ENCODE measurements around the gene BGN.

Gene BGN

GRCh38 chrX:153462291-153462690 is 32.5 kb upstream of the BGN start:
- no peak for DNase-seq

GRCh38 chrX:153463031-153463430 is 31.7 kb upstream of the BGN start:
- DNase-seq = no peak

GRCh38 chrX:153463556-153463955 is 31.2 kb upstream of the BGN start:
- no peak for DNase-seq

- DNase-seq = no peak
Observed at GRCh38 chrX:153464116-153464515, 30.7 kb upstream of the BGN start.

- DNase-seq = no peak
Observed at GRCh38 chrX:153465691-153466380, 28.9 kb upstream of the BGN start.

- no peak for DNase-seq
Observed at GRCh38 chrX:153468008-153468580, 26.7 kb upstream of the BGN start.

- DNase-seq = peak; percentile 55
Observed at GRCh38 chrX:153469811-153470410, 24.9 kb upstream of the BGN start.

GRCh38 chrX:153470411-153471363 is 24.1 kb upstream of the BGN start, which contains the start of gene HAUS7:
Gene HAUS7, minus strand, starts transcription at chrX:153470576. Its CDS starts 19 bp downstream, at chrX:153470557.
- DNase-seq = peak; percentile 95

GRCh38 chrX:153471663-153472280 is 23.0 kb upstream of the BGN start:
- no peak for DNase-seq

GRCh38 chrX:153473126-153473525 is 21.7 kb upstream of the BGN start:
- no peak for DNase-seq

- no peak for DNase-seq
Observed at GRCh38 chrX:153474266-153474665, 20.5 kb upstream of the BGN start.

GRCh38 chrX:153474718-153475117 is 20.1 kb upstream of the BGN start:
- DNase-seq = no peak

- DNase-seq = no peak
Observed at GRCh38 chrX:153475271-153475670, 19.5 kb upstream of the BGN start.

GRCh38 chrX:153475751-153476281 is 19.0 kb upstream of the BGN start:
- peak; percentile 37 for DNase-seq

- peak; percentile 86 for DNase-seq
Observed at GRCh38 chrX:153476666-153477363, 18.0 kb upstream of the BGN start.

GRCh38 chrX:153477364-153477857 is 17.4 kb upstream of the BGN start:
- no peak for DNase-seq

GRCh38 chrX:153477901-153478300 is 16.9 kb upstream of the BGN start:
- no peak for DNase-seq

- no peak for DNase-seq
Observed at GRCh38 chrX:153478746-153479145, 16.0 kb upstream of the BGN start.

GRCh38 chrX:153481043-153481442 is 13.7 kb upstream of the BGN start:
- no peak for DNase-seq

GRCh38 chrX:153482376-153483015 is 12.3 kb upstream of the BGN start:
- no peak for DNase-seq
